NOMO-1 (cell line): Measurements from ENCODE around the gene SLC25A22.

Source experiments
- DNase-seq, 2 experiments: peaks; one replicate each; lab custom pipeline; 2025; ENCODE audit not compliant: unreplicated experiment in 2 of 2; lab: John Stamatoyannopoulos, UW

The SLC25A22 gene

GRCh38 chr11:798093-798713 lies at the start of gene SLC25A22:
Gene SLC25A22, minus strand, starts transcription at chr11:798281. Its CDS starts 3,275 bp downstream, at chr11:795006.
- DNase-seq: peak; percentile 64 to 86

- DNase-seq: no peak
Observed at GRCh38 chr11:847876-848275, 49.8 kb upstream of the SLC25A22 start.

GRCh38 chr11:846496-847098 lies 48.5 kb upstream of the SLC25A22 start:
- no peak for DNase-seq

GRCh38 chr11:845872-846495 lies 47.9 kb upstream of the SLC25A22 start:
- no peak for DNase-seq

GRCh38 chr11:844693-845644 lies 46.9 kb upstream of the SLC25A22 start:
- no peak for DNase-seq

GRCh38 chr11:843818-844692 lies 46.0 kb upstream of the SLC25A22 start:
- DNase-seq: no peak

GRCh38 chr11:843086-843734 lies 45.1 kb upstream of the SLC25A22 start:
- no peak for DNase-seq

- peak; percentile 76 to 87 for DNase-seq
Observed at GRCh38 chr11:842370-843002, 44.4 kb upstream of the SLC25A22 start, which contains the start of the genes POLR2L and TSPAN4. Gene POLR2L, minus strand, starts transcription at chr11:842529. Its CDS starts 21 bp downstream, at chr11:842508. Gene TSPAN4, plus strand, starts transcription at chr11:842852. Its CDS starts 7,453 bp downstream, at chr11:850305.

- DNase-seq: no peak
Observed at GRCh38 chr11:841981-842369, 43.9 kb upstream of the SLC25A22 start.

- DNase-seq: no peak
Observed at GRCh38 chr11:839875-840617, 42.0 kb upstream of the SLC25A22 start.

- DNase-seq: no peak
Observed at GRCh38 chr11:839280-839623, 41.2 kb upstream of the SLC25A22 start.

GRCh38 chr11:838441-839279 lies 40.6 kb upstream of the SLC25A22 start:
- no peak for DNase-seq

GRCh38 chr11:837990-838307 lies 39.9 kb upstream of the SLC25A22 start:
- DNase-seq: no peak

GRCh38 chr11:837189-837989 lies 39.3 kb upstream of the SLC25A22 start:
- no peak for DNase-seq

GRCh38 chr11:836700-837099 lies 38.6 kb upstream of the SLC25A22 start:
- no peak for DNase-seq

GRCh38 chr11:836274-836673 lies 38.2 kb upstream of the SLC25A22 start:
- no peak for DNase-seq
